Stimulated activated CD4-positive, alpha-beta T cell treated with anti-CD3 and anti-CD28 coated beads, TNF-alpha, amount 100 ng/mL, for 4 hours (primary cell): ENCODE results near the gene UVRAG.

Experiments used
- DNase-seq, 3 experiments: peaks; one replicate each; pipeline ENCODE4 v3.0.0-alpha.2; 2020; ENCODE audit warnings: low read depth in 3 of 3

Gene UVRAG

DNA sequence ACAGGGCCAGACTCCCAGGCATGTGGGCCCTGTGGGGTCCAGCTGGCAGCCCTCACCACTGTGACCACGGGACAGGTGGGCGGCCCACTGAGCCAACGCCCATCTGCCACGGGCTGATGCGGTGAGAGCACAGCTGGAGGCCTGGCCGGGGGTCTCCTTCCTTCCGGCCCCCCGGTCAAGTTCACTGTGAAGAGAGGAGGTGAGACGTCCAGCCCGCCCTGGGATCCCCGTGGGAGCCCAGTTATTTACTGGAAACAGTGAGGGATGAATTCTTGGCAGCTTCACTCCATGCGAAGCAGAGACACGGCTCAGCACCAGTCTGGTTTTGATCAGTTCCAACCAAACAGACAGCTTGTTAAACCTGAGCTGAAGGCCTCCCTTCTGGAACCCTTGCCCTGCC is 352.6 kb downstream of the UVRAG start:
- no peak for DNase-seq

DNA sequence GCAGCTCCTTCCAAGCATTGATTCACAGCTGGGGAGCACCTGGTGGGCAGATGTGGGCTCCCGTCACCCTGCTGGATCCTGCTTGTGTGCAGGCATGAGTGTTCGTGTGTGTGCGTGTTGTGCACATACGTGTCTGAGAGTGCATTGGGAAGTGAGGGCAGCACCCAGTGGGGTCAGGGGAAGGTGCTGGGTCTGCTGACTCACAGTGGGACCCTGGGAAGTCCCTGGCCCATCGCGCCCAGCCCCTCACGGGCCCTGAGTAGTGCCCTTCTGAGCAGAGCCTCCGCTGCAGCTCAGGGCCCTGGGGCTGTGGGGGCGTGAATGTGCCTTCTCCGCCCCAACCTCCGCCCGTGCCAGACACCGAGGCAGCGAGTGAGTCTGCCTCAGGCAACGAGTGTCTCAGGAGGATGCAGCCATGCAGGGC is 354.5 kb downstream of the UVRAG start:
- DNase-seq: no peak

DNA sequence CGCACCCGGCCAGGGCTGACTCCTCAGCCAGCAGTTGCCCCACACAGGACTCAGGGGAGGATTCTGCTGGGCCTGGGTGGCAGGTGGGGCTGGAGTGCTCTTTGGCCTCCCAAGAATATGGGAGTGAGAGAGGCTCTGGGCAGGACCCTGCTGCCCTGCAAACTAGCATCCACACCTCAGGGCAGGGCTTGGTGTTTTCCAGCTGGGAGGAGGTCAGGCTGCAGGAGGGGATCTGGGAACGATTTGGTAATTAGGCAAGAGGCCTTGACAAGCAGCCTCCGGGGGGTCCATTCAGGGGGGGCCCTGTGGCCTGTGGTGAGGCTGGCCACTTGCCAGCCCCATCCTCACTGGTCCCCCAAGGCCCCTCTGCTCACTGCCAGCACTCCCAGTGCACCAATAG is 355.5 kb downstream of the UVRAG start:
- no peak for DNase-seq

DNA sequence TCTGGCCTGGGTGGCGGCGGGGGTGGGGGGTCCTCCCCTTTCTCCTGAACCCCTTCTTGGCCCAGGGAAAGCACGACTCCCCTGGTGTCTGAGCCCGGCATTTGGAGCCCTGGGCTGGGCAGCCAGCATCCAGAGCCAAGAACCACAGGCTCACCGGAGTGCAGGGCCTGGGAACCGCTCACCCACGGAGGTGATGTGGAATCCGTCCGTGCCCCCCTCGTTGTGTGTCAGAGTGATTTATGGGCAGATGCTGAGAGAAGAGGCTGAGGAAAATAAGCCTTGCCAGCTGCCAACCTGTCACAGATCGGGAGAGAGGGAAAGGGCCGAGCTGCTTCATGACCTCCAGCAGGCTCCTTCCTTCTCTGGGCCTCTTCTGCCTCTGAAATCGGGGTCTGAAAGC is 357.6 kb downstream of the UVRAG start:
- no peak for DNase-seq

DNA sequence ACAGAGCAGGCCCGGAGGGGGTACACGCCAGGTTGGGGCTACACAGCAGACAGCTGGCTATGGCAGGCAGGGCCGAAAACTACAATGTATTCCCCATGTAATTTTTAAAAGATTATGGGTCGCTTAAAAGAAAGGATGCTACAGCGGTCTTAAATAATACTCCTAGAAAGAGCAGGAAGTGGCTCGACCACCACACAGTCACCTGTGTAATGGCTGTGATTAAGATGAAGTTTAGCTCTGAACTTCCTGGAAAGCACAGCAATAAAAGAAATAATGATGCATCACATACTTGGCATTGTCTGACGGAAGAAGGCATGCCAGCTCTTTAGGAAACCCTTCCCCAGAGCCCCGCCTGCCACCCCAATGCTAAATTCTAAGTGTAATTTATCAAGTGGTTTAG is 358.7 kb downstream of the UVRAG start:
- DNase-seq: no peak

DNA sequence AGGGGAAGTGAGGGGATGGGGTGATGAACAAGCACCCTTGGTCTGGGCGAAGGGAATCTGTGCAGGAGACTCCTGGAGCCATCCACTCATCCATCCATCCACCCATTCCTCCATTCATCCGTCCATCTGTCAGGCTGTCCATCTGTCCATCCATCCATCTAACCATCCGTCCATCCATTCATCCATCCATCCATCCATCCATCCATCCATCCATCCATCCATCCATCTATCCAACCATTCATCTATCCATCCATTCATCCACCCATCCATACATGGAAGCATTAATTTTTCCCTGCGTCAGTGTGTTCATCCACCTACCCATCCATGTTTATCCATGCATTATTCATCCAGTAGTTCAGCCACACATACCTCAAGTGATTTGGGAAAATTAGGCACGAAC is 359.3 kb downstream of the UVRAG start:
- no peak for DNase-seq

DNA sequence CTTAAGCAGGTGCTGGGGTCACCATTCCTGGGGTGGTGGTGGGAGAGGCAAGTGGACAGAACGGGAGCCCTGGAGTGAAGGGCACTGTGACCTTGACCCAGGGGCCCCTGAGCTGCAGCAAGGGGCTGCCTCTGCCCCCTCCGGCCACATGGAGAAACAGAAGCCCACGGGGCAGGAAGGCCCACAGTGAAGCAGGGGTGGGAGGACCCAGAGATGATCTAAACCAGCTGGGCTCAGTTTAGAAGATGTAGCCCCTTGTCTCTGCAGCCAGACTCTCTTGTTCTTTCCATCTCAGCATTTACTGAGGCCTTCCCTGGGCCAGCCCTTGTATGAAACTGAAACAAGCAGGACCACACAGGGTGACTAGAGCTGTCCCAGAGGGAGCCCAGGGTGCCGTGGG is 360.8 kb downstream of the UVRAG start:
- DNase-seq: no peak

DNA sequence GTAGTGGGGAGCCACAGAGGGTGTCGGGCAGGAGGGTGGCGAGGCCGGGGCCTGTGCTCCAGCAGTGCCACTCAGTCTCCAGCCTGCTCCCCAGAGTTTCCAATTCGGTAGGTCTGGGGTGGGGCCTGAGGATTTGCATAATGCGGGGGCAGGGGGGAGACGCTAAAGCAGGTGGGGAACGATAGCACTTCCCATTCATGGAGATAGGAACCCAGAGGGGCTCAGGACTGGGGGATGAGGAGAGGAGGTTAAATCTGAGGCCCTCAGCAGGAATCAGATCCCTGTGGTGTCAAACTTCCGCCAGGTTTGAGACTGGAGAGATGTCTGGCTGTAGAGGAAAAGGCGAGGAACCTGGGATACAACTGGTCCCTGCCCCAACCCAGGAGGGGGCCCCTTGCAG is 361.5 kb downstream of the UVRAG start:
- no peak for DNase-seq

DNA sequence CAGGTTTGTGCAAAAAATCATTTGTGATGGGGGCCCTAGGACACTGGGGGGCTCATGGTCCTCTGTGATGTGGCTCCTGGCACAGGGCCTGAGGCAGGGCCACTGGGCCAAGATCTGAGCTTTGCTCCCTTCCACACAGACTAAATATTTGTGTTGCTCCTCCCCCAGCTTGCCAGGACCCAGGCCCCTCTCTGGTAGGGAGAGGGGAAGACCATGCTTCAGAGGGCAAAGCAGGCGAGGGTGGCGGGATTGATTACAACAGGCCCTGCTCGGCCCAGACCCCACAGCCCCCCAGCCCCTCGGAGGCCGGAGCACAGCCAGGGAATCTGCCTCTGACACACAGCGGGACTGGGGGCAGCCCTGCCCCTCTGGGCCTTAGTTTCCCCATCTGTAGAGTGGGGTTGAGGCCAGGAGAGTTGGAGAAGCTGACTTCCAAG is 362.3 kb downstream of the UVRAG start:
- no peak for DNase-seq

DNA sequence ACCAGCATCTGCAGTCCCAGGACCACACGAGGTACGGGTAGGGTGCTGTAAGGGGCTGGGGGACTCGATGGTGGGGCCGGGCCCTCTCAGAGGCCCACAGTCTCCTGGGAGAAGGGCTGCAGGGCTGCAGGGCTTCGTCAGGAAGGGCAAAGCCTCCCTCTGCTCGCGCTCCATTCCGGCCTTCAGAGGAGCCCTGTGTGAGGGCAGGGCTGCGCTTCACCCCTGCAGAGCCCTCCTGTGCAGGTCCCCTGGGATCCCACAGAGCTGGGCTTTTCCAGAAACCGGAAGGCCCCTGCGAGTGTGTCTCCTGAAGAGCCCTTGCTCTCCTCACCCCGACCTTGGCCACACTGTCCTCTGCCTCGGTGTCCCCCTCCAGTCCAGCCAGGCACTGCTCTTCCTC is 364.1 kb downstream of the UVRAG start:
- no peak for DNase-seq

DNA sequence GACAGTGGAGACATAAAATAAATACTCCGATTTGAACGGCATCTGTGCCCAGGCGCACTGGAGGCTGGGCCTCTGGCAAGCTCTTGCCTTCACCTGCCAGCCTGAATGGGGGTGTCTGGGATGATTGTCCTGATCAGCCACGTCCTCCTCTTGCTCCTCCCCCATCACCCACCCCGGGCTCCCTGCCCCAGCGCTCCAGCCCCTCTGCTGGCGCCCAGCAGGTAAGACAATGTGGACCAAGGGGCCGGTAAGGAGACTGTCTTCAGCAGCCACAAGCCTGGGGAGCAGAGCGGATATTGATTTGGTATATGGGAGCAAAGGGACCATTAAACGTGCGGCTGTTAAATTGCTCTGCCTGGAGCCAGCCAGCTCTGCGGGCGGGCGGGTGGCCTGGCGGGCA is 366.4 kb downstream of the UVRAG start:
- DNase-seq: no peak

DNA sequence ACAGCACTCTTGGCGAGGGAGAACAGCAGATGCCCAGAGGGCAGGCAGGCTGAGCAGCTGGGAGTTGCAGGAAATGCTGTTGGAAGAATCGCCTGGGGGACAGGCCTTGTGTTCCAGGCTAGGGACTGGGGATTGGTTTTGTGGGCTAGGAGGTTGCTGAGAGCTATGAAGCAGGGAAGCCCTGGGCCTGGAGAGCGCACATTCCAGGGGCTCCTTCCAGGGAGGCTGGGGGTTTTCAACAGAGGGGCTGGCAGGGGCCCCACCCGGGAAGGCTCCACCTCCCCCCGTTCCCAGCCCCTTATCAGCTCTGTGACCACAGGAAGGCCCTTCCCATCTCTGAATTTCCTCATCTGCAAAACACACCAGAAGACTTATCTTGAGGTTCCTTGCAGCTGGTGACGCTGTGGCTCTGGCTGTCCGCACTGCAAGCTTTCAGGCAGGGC is 369.6 kb downstream of the UVRAG start:
- DNase-seq: no peak

DNA sequence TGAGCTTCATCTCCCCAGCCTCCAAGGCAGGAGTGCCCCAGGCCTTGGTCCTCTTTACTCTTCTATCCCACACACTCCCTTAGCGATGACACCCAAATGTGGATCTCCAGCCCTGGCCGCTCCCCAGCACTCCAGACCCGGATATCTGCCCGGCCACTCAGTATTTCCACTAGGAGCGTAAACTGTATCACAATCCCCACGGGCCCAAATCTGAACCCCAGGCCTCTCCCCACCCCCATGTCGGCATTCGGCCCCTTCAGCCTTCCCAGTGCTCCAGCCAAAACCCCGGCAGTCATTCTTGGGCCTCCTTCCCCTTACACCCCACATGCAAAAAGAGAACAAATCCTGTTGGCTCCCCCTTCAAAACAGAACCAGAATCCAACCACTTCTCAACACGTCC is 370.5 kb downstream of the UVRAG start:
- no peak for DNase-seq

DNA sequence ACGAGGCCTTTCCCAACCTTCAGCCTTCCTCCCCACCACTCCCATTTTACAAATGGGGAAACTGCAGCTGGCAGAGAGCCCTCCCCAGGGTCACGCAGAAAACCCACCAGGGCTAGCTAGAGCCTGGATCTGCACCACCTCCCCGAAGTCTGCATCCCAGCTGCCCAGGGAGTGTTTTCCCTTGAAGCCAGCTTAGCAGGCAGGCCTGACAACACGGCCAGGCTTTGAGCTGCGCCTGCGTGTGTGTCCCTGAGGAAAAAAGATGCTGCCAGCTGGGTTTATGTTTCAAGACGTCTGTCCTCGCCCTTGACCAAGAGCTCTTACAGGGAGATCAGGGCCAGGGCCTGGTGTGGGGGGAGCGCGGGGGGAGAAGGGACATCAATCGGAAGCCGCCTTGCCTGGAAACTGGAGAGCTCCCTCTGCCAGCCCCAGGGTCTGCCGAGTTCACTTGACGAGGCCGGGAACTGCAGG is 371.0 kb downstream of the UVRAG start:
- DNase-seq: no peak

DNA sequence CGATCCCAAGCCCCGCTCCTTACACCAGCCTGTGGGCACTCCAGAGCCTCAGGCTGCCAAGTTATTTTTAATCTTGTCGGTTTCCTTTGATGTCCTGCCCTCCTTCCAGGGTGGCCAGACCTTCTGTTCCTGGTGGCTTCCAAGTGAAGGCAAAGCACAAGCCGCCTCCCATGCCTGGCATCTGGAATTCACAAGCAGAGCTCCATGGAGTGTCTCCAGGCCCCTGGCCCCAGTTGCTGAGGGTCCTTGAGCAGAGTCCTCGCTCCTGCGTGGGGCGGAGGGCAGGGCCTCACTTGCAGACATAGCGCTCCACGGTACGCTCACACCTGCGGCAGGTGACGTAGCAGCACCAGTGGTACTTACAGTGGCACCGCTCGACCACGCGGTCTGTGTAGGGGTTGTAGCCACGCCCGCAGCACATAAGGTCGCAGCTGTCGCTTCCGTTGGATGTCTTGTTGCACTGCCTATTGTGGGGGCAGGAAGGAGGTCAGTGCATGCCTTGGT is 371.8 kb downstream of the UVRAG start:
- DNase-seq: no peak

DNA sequence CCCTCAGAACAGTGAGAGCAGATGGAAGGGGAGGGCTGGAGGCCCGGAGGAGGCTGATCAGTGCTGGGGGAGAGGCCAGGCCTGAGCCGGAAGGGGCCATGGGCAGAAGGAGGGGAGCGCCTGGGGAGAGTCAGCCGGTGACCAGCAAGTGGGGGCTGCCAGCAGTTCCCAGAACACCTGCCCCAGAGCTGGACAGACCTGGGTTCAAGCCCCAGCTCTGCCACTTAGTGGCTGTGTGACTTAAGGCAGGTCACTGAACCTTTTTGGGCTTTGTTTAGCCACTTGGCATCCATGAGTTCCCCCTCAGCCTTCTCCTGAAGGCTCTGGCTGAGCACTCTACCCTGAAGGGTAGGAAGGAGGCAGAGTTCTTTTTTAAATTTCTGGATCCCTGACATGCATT is 373.9 kb downstream of the UVRAG start:
- no peak for DNase-seq

DNA sequence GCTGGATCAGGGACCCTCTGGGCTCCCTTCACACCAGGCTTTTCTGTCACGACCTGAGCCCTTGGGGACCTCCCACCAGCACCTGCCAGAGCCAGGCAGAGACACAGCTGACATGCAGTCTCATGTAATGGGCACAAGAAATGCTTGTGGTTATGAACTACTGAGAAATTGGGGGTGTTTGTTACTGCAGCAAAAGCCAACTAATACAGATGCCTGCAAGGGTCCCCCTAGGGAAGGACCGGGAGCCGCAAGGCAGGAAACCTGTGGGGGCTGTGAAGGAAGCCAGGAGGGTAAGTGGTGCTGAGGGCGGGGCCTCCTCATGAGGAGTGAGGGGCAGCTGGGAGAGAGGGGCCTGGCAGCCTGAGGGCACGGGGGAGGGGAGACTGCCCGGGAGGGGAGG is 374.7 kb downstream of the UVRAG start:
- DNase-seq: no peak

DNA sequence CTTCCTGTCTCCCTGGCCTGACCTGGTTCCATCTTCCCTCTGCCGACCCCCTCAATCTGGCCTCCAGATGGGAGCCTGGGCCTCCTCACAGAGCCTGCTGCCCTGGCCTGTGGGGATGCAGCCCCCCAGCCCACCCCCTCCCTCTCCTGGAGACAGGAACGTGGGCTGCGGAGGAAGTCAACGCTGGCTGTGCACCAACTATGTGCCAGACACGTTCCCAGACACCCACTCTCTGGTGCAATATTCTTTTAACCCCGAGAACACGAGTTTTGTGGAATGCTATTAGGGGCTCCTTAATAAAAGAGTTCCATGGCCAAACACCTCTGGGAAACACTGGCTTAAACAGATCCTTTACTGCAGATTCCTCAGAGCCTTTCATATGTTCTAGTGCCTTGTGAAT is 375.4 kb downstream of the UVRAG start:
- no peak for DNase-seq
